NOMO-1 (cell line): Measurements from ENCODE around the gene GALNT10.

Source experiments
- DNase-seq, 2 experiments: peaks; one replicate each; lab custom pipeline; 2025; ENCODE audit not compliant: unreplicated experiment in 2 of 2; lab: John Stamatoyannopoulos, UW

The GALNT10 gene

DNA sequence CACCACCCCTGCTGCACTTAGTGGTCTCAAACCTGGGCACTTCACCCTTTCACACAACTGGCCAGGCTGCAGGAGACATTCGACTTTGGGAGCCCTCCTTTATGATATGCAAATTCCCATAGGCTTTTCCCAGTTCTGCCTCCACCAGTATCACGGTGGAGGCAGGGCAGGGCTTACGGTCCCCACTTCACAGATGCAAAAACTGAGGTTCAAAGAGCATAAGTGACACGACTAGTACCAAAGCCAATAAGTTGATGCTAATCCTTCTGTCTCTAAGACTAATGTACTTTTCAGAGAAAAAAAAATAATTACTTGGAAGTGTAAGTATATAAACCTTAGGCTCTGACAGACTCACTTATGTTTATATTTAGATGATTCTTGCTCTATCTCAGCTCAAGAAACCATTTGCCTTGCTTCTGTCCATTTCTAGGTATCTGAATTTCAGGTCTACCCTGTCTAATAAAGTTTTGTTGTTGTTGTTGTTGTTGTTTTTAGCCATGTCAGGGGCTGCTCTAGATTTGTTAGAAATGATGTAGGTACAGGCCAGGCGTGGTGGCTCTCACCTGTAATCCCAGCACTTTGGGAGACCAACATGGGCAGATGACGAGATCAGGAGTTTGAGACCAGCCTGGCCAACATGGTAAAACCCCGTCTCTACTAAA, 10.7 kb downstream of the GALNT10 start:
- DNase-seq: no peak

DNA sequence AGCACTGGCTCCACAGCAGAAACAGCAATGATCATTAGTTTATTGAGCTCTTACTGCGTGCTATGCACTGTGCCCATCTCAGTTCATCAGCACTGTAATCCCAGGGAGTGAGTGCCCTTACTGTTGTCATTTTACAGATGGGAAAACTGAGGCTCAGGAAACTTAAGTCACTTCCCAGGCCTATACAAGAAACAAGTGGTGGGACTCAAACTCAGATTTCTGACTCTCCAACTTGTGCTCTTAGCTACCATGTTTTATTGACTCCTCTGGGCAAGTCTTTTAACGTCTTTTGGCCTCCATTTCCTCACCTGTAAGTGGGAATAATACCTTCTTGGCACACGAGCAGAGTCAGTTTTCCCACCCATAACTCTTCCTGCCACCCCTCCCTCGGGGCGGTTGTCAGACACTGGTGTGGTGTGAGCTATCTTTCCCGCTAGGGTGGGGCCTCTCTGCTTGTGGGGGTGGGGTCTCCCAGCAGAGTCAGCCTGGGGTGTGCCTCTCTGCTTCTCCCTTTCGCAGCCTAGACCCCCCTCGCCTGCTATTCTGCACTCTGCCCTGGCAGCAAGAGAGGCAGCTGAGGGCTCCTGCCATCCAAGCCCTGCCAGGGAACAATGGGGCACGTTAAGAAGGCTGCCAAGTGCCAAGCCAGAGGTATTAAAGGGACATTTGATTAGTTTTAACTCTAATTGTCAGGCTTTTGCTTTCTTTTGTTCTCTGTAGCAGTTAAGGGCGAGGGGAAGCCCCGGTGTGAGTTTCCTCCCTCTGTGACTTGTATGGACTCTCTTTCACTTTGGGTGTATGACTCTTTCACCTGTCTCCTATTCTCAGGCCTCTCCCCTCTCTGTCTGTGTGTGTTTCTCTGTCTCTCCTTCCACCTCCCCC, 12.1 kb downstream of the GALNT10 start:
- no peak for DNase-seq

DNA sequence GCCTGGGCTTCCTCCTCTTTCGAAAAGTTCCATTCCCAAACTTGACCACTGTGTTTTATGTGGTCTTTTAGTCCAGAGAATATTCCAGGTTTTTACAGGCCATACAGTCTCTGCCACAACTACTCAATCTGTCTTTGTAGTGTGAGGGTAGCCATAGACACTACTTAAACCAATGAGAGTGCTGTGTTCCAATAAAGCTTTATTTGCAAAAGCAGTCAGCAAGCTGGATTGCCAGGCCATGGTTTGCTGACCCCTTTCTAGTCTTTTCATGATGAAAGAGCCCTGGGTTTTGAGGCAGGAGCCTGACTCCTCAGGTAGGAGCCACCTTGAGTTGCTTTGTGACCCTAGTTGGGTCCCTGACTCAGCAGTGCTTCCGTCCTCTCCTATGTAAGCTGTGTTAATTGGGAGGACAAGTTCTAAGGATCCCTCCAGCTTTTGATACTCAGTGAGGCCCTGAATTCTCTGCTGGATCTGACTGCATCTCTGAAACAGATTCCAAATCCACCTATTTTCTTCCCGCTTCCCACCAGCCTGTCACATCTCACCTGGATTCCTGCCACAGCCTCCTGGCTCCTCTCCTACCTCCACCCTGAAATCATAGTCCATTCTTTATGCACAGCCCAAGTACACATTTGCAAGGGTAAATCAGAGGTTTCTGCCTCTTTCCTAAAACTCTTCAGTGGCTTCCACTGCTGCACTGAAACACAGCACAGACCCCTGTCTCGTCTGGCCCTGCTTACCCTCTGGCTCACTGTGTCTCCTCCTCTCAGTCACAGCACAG, 13.5 kb downstream of the GALNT10 start:
- no peak for DNase-seq

DNA sequence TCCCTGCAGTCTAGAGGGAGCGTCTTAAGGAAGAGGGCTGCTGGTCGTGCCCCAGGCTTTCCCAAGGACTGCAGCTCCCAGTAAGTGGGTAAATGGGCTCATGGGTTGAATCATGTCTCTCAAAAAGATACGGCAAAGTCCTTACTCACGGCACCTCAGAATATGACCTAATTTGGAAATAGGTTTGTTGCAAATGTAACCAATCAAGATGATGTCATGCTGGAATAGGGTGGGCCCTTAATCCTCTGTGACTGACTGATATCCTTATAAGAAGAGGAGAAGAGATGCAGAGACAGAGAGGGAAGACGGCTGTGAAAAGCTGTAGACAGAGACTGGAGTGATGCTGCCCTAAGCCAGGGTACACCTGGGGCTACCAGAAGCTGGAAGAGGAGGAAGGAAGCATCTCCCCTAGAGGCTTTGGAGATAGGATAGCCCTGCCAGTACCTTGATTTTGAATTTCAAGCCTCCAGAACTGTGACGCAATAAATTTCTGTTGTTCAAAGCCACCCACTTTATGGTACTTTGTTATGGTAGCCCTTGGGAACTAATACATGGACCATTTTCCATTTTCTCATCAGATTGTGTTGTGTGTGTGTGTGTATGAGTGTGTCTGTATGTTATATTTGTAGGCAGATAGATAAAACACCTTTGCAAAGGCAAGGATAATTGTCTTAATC, 15.0 kb downstream of the GALNT10 start:
- DNase-seq: no peak

DNA sequence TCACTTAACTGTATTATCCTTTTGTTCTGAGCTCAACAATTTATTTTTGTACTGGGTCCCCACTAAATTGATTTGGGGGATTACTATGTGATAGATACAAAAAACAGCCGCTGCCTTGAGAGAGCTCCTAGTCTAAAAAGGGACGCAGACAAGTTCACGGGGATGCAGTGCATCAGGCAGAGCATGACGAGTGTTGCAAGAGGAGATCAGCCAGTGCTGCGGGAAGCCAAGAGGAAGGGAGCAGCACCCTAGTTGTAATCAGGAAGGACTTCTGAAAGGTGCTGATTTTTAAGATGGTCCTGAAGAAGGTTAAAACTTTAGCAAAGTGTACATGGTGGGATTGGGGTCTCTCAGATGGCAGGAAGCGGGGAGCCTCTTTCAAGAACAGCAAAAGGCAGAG, 15.8 kb downstream of the GALNT10 start:
- DNase-seq: peak in 1 of 2 experiments; percentile 9

DNA sequence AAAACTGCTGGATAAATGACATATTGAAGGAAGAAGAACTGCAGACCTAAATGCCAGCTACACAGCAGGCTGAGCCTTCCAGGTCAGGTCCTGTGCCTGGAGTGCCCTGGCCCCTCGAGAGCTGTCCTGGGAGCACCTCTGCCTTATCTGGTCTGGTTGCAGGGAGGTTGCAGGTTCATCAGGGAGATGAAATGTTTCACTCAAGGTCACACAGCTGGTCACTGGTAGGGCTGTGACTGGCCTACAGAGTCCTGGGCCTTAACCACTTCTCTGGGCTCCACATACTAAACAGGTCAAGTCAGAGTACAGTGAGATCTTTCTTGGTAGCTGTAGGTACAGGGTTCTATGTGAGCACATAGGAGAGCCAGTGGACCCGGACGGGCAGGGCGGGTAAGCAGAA, 16.7 kb downstream of the GALNT10 start:
- no peak for DNase-seq

DNA sequence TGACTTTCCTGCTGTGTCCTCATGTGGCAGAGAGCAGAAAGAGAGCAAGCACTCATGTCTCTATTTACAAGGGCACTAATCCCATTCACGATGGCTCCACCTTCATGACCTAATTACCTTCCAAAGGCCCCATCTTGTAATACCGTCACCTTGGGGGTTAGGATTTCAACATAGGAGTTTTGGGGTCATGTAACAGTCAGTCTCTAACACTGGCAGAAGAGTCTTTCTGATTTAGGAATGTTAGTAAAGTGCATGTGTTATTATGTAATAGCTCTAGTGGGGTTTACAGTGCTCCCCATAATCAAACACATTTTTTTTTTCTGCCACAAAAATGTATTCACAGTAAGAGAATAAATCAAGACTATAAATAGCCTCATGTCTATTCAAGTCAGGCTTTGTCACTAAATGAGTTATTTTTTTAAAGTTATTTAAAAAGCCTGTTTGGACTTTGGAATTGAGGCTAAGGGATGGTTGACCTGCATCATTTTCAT, 19.1 kb downstream of the GALNT10 start:
- DNase-seq: peak in 1 of 2 experiments; percentile 5

DNA sequence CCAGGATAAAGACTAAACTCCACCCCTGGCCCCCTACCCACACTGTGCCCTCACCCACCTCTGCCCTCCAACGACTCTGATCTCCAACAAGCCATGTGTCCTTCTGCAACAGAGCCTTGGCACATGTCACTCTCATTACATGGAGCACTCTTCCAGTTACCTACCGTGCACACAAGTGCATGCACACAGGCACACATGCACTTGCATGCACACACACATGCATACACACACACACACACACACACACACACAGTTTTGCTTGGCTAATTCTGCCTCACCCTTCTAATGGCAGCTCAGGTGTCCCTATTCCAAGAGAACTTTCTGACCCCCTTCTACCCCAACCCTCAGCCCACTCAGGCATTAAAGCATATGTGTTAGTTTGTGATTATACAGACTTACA, 19.6 kb downstream of the GALNT10 start:
- DNase-seq: no peak

DNA sequence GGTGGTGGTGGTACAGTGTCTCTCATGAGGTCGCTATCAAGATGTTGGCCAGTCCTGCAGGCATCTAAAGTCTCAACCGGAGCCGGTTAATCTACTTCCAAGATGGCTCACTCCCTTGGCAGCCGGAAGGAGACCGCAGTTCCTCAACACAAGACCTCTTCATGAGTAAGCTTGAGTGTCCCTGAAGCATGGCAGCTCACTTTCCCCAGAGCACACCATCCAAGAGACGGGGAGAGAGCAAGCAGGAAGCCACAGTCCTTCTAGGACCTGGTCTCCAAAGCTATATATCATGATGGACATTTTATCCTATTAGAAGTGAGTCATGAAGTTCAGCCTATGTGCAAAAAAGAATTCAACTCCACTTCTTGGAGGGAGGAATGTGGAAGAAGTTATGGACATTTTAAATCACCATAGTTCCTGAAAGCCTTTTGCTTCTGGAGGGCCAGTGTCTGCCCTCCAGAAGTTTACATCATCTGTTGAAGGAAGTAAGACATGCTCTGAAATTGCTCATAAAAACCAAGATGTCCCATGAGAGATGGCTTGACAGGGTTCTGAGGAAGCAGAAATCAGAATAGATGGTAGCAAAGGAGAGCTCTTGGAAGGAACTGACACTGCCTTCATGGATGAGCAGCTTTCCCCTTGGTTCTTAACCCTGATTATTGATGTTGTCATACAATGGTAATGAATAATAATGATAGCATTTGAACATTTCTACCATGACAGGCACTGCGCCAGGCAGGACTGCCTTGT, 21.3 kb downstream of the GALNT10 start:
- peak in 1 of 2 experiments; percentile 35 for DNase-seq

DNA sequence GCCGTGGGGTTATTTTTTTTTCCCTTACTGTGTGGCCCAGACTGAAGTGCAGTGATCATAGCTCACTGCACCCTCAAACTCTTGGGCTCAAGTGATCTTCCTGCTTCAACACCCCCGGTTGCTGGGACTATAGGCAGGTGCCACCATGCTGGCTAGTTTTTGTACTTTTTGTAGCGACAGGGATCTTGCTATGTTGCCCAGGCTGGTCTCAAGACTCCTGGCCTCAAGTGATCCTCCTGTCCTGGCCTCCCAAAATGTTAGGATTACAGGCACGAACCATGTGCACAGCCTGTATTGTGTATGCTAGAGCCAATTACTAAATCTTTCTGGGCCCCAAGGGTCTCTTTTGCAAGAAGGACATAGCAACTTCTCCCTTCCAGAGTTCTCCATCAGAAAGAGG, 23.1 kb downstream of the GALNT10 start:
- no peak for DNase-seq

DNA sequence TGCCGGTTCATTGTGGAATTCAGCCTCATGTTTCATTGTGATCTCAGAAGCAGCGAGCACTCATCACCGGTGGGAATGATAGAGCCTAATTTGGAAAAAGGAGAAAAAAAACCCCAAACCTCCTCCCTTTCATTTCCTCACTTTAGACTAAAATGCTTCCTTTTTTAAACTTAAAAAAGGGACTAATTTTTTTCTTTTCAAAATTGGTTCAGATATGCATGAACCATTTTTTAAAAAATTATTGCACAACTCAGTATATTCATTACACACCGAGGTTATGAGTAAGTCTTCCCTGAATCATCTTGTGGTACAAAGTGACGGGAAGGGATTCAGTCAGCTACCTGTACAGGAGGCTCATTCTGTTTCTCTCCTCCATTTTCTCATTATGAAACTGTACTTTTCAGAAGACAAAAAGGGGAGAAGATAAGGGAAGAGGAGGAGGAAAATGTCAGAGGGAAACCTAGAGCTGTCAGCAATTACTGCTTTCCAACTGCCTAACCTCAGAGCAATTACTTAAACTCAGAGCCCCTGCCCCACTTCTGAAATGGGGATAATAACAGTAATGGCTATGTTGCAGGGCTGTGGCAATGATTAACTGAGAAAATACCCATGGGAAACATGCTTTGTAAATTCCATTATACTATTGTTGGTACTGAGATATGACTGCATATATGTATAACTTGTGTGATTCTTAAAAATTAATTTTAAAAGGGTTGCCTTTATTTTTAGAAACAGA, 24.0 kb downstream of the GALNT10 start:
- peak in 1 of 2 experiments; percentile 82 for DNase-seq

DNA sequence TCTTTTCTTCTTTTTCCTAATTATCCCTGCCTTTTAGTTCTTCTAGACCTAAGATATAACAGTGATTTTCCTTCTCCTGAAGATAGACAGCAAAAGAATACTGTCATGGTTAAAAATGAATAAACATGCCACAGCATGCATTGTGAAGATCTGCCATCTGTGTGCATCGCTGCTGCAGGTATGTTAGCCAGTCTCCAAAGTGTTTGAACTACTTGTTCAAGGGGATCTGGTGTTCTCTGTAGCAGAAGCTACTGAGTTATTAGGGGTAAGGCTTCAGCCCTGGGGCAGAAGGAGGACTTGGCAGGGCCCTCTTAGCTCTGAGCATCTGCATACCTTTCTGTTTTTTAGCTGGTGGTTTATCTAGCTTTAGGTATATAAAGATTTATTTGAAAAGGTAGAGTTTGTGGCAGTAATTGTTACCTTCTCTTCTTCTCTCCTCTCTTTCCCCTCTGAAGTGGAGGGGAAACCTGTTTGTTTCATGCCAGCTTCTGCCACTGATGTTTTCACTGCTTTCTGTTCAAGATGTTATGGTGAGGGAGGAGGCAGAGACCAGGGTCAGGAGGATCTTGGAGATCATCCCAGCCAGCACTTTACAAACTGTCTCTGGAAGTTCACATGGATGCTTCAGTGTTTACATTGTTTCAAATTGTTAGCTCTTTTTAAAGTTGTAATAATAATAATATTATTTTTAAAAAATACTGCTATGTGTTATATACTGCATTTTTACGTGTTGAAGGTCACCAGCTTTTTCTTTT, 25.2 kb downstream of the GALNT10 start:
- DNase-seq: no peak

DNA sequence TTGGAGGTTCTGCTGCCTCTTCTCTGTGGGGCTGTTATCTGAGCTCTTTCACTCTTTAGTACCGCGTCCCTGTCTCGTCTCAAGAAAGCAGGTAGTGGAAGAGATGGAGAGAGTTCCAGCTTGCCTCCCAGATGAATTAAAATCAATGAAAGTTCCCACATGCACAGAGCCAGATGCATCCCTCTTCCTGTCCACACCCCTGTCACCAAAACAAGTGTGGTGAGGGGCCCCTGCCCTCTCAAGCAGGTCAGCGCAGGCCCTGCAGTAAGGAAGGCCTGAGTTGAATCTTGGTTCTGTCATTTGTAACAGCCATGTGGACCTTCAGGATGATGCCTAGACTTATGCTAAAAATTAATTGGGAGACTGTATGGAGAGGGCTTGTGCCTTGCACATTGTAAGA, 26.9 kb downstream of the GALNT10 start:
- DNase-seq: no peak

DNA sequence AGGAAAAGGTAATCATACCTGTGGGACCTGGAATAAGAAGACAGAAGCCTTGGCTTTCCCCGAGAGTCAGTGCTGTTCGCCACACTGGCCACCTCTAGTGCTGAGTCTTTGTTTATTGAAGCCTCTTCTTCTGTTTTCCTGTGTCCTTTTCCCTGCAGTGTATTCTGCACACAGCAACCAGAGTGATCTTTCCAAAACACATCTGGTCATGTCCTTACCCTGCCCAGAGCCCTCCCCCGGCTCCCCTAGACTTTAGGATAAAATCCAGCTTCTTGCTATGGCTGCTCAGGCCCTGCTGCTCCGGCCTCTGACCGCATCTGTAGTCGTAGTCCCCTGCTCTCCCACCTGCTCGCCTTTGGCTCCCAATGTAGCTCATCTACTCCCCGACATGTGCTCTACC, 28.3 kb downstream of the GALNT10 start:
- no peak for DNase-seq

DNA sequence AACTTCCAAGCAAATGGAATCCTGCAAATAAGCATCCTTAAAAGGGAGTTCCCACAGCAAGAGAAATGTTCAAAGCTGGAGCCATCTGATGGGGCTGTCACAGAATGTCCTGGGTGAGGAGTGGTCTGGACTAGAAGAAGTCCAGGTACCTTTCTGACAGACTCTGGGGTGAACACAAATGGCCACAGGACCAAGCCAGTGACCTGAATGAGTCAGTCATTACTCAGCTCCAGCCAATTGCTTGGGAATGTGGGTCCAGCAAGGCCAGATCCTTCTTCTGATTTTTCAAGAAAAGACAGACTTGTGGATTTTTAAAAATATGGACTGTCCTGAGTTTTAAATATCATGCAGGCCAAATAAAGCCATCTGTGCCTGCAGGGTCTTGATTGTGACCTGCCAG, 30.1 kb downstream of the GALNT10 start:
- DNase-seq: no peak

DNA sequence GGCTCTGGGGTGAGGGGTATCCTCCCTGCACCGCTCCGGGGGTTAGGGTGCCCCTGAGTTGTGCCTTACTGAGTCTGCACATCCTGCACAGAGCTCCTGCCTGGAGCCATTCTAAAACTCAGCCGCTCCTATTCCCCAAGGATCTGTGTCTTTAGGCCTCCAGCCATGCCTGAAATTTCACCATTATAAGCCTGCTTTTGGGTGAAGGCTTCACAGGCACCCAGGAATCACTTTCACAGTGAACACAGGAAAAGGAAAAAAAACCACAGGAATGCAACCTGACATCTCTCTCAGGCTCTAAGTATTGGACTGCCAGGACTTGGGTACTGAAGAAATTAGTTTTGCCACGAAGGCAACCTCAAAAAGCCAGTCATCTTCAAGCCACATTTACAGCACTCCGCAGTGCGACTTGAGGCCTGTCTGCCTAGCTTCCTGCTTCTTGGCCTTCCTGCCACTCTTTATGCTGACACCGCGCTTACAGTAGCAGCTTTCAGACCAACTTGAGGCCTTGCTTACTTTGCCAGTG, 30.9 kb downstream of the GALNT10 start:
- DNase-seq: no peak

DNA sequence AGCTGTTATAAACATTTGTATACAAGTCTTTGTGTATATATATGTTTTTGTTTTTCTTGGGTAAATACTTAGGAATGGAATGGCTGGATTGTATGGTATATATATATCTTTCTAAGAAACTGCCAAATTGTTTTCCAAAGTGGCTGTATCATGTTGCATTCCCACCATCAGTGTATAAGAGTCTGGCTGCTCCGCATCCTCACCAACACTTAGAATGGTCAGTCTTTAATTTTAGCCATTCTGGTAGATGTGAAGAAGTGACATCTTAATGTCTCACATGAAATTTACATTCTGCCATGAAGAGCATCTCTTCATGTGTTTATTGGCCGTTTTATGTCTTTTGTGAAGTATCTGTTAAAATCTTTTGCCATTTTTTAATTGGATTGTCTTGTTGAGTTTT, 31.9 kb downstream of the GALNT10 start:
- DNase-seq: no peak

DNA sequence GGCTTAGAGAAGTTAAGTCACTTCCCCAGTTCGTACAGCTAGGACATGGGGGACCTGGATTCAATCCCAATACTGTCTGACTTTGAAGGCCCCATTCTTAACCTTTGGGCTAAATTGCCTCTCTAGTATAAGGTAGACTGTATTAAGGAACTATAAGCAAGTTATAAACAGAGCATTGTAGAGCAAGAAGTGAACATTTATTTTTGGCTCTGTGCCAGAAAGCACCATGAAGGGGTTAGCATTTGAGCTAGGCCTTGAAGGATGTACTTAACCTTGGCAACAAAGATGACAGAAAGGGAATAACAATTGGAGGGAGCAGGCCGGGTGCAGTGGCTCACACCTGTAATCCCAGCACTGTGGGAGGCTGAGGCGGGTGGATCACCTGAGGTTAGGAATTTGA, 32.8 kb downstream of the GALNT10 start:
- no peak for DNase-seq
